ENCODE measurements around the gene SDK1. TPM values are rescaled to one million over a fixed set of nuclear protein-coding genes. Genes with fewer than 3 reads are reported as not detected.

SDK1 gene
- total and polyA plus RNA-seq, 7 donors: 0.31 to 2.4 (median 1.3) TPM

- Histone ChIP-seq H3K9me3 (no peaks in the 10 kb centered on the region), H3K4me1 (no peaks in the 10 kb centered on the region), H3K36me3 (ENCODE audit: insufficient read depth in 1 of 2, low read depth in 1 of 2) (no peaks in the 10 kb centered on the region), H3K27me3 (ENCODE audit: insufficient read depth in 3 of 3, low read length in 2 of 3) (no peaks in the 10 kb centered on the region), H3K4me3 (no peak overlapping the region), H3K27ac (no peak overlapping the region)
- intact Hi-C loops (cut with DNase I): no loop called here
- 92 to 93% (median 93%) methylated on average over 9 of the region's 9 CpGs for WGBS, 3 donors
- DNase-seq (no peak), ATAC-seq (no peak)
- TF ChIP-seq CTCF (IDR thresholded peaks at IDR 0.05): no peak
Measured at GRCh38 chr7:3915337-3915878, 614.4 kb downstream of the SDK1 start.

GRCh38 chr7:3916146-3916545 lies 615.1 kb downstream of the SDK1 start:
- Histone ChIP-seq H3K36me3 (ENCODE audit: insufficient read depth in 1 of 2, low read depth in 1 of 2) (no peaks in the 10 kb centered on the region), H3K27me3 (ENCODE audit: insufficient read depth in 3 of 3, low read length in 2 of 3) (no peaks in the 10 kb centered on the region), H3K9me3 (no peaks in the 10 kb centered on the region), H3K4me1 (no peaks in the 10 kb centered on the region), H3K27ac (no peak overlapping the region), H3K4me3 (no peak overlapping the region)
- intact Hi-C loops (cut with DNase I): no loop called here
- DNase-seq (no peak), ATAC-seq (no peak)
- 70 to 82% (median 75%) methylated on average over 1 of the region's 1 CpG for WGBS, 3 donors
- TF ChIP-seq CTCF (IDR thresholded peaks at IDR 0.05): no peak

- DNase-seq: no peak
- WGBS, 3 donors: 66 to 70% (median 66%) methylated on average over 4 of the region's 4 CpGs
- Histone ChIP-seq H3K9me3 (no peaks in the 10 kb centered on the region), H3K4me3 (no peak overlapping the region), H3K27me3 (ENCODE audit: insufficient read depth in 3 of 3, low read length in 2 of 3) (no peaks in the 10 kb centered on the region), H3K36me3 (ENCODE audit: insufficient read depth in 1 of 2, low read depth in 1 of 2) (no peaks in the 10 kb centered on the region), H3K27ac (no peak overlapping the region), H3K4me1 (no peaks in the 10 kb centered on the region)
- ATAC-seq: no peak
- no peak for TF ChIP-seq CTCF (IDR thresholded peaks at IDR 0.05)
- intact Hi-C loops (cut with DNase I): no loop called here
Measured at GRCh38 chr7:3917436-3917835, 616.4 kb downstream of the SDK1 start.

DNA sequence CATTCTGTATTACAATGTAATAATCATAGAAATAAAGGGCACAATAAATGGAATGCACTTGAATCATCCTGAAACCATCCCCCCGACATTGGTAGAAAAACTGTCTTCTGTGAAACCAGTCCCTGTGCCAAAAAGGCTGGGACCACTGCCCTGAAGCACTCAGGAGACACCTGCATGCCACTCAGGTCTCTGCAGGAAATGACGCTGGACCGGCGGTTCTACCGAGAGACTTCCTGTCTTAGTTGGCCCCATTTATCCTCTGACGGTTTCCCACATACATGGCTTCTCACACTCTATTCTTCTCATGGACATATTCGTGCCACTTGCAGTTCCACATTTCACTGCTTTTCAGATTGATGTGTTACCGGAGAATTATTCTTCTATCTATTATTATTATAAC lies 617.5 kb downstream of the SDK1 start:
- no peaks in the 10 kb centered on the region for H3K27me3 ChIP-seq (ENCODE audit: insufficient read depth in 3 of 3, low read length in 2 of 3)
- no peak for ATAC-seq
- WGBS, 3 donors: 83 to 91% (median 84%) methylated on average over 8 of the region's 8 CpGs
- no peaks in the 10 kb centered on the region for H3K36me3 ChIP-seq (ENCODE audit: insufficient read depth in 1 of 2, low read depth in 1 of 2)
- intact Hi-C loops (cut with DNase I): no loop called here
- H3K4me1 ChIP-seq: no peaks in the 10 kb centered on the region
- H3K27ac ChIP-seq: no peak overlapping the region
- no peak overlapping the region for H3K4me3 ChIP-seq
- no peak for DNase-seq
- TF ChIP-seq CTCF (IDR thresholded peaks at IDR 0.05): no peak
- no peaks in the 10 kb centered on the region for H3K9me3 ChIP-seq

DNA sequence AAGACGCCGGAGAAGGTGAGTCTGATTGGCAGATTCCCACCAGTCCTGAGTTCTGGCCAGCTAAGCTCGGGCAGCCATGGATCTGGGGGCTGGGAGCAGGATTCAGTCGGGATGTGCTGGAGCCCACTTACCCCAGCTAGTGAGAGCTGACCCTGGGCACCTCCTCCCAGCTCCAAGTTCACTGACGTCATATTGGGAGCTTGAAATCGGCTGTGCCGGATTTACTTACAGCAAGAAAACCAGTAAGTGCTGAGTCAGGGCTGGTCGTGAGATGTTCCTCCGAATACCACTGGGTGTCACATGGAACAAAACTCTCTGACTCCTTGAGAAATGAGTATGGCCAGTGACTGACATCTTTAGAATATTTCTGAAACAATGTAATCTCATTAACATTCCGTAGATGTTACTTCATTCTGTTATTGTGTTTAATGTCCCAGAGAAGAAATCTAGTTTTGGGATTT lies 621.2 kb downstream of the SDK1 start:
- Histone ChIP-seq H3K27ac (peak overlapping the region; percentile 73), H3K9me3 (no peaks in the 10 kb centered on the region), H3K4me3 (peak overlapping the region; percentile 54), H3K27me3 (ENCODE audit: insufficient read depth in 3 of 3, low read length in 2 of 3) (no peaks in the 10 kb centered on the region), H3K36me3 (ENCODE audit: insufficient read depth in 1 of 2, low read depth in 1 of 2) (no peaks in the 10 kb centered on the region), H3K4me1 (no peaks in the 10 kb centered on the region)
- WGBS, 3 donors: 14 to 30% (median 21%) methylated on average over 10 of the region's 10 CpGs
- ATAC-seq: peak; percentile 85 to 92 (median 89)
- peak; percentile 39 for TF ChIP-seq CTCF (IDR thresholded peaks at IDR 0.05)
- DNase-seq: no peak
- intact Hi-C loops (cut with DNase I): no loop called here

Data from psoas muscle (tissue), 8 donors.